Cardiac septum (tissue), 1 donor: ENCODE measurements around the gene NT5C1A. TPM values are rescaled to one million over a fixed set of nuclear protein-coding genes. Genes with fewer than 3 reads are reported as not detected.
A peak's percentile ranks its signal among the peaks of the same experiment; 100 is the strongest.

Experiments used
- DNase-seq: peaks from one replicate; pipeline ENCODE4 v3.0.0-alpha.2; 2020; ENCODE audit warnings: low spot score
- intact Hi-C: fragments of 100-400 bp; cut with DNase I; formaldehyde crosslinking; loops from one replicate; pipeline ENCODE4 v1.14.0; 2022
- total RNA-seq: library from RNA; stranded (reverse); fragmentation: NEBNext Ultra II Directional; extraction: Animal tissue kit (Norgen Biotek cat#: 25700); gene quantifications from one replicate; pipeline ENCODE4 v1.2.1, GENCODE V29; 2021
- donor health status: DM: no; HTN: no; CAD: no.

Gene NT5C1A
- total RNA-seq, 1 donor from 2014 or later = 25.0 TPM

DNA sequence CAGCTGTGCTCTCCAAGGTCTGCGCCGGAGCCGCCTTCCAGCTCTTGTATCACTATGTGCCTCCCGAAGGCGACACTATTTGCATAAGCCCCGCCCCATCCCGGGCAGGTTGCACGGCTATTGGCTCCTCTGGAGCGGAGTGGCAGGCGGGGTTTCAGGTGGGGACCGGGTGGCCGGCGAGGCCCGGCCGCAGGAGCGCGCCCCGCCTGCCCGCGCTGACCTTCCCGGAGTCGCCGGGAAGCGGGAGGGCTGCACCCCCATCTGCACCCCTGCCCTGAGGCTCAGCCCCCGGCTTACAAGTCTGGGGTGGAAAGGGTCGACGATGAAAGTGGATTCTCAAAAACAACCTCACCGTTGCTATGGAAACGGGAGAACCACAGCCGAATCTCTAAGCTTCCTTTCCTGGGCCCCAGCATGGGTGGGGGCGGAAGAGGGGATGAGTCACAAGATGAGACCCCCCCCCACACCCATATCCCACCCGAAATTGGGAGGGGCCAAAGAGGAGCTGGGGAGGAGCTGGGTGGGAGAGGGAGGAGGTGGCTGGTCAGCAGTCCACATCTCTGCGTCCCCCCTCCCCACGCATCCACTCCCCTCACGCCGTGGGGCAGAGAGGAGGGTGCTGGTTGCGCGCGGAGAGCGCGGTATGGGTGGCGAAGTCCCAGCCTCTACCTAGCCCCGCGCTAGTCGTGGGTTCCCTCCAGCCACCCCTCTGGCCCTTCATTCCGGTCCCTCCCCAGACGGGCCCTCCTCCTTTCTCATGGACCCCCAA, 19.7 kb upstream of the NT5C1A start, which contains the start of gene HPCAL4:
TSS of gene HPCAL4 (minus strand) at position 51 of the 769 bp plus-strand sequence. CDS start 6,830 bp downstream, outside the sequence.
- DNase-seq = peak; percentile 90
- intact Hi-C loops = no loop called here

DNA sequence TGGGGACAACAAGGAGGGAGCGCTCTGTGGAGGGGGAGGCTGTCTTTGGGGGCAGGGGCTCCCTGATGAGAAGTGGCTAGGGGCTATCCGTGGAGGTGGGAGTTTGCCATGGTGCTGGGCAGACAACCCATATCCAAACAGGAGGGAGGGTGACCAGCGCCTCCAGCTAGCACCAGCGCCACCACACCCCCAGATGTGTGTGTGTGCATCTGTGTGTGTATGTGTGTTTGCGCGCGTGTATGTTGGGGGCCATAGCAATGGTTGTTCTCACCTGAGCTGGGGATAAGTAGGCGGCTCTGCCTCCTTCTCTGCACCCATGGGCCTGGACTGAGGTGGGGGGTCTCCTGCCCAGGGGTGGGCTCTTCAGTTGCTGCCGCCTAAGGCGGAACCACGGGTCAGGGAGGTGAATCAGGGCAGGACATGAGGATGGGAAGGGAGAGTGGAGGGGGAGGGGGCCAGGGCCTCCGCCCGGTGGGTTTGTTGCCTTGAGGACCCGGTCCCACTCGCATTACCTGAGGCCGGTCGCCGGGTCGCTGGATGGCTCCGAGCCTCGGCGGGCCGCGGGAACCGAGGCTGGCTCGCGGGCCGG, 19.0 kb upstream of the NT5C1A start:
- no peak for DNase-seq
- intact Hi-C loops = no loop called here

DNA sequence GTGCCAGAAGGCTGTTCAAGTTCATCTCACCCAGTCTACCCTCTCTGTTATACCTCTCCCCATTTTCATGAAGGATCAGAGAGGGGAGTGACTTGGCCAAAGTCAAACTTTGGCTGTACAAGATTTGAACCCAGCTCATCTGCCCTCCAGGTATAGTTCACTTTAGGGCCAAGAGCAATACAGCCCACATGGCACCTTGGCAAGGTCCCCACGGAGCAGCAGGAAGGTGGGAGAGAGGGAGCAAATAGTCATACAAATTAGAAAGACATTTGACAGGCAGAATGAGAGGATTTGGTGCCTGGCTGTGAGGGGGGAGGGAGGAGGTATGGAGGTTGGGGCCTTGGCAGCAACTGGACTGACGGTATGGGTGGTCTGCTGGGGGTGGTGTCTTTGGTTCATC, 18.3 kb upstream of the NT5C1A start:
- DNase-seq = no peak
- intact Hi-C loops = no loop called here

DNA sequence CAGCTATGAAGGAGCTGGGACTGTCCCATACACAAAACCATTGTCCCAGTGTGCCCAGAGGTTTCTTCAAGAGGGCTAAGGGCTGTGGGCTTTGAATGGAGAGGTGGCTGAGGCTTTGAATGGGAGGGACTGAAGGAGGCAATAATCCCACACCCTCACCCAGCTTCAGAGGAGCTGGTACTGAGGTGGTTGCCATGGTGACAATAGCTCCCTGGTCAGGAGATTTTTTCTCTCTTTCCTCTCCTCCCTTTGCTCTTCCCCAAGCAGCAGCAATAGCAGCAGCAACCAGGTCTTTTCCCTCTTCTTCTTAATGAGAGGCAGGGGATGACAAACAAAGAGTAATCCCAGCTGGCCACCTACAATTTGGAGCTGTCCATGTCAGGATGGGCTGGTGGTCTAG, 17.7 kb upstream of the NT5C1A start:
- intact Hi-C loops = no loop called here
- no peak for DNase-seq

DNA sequence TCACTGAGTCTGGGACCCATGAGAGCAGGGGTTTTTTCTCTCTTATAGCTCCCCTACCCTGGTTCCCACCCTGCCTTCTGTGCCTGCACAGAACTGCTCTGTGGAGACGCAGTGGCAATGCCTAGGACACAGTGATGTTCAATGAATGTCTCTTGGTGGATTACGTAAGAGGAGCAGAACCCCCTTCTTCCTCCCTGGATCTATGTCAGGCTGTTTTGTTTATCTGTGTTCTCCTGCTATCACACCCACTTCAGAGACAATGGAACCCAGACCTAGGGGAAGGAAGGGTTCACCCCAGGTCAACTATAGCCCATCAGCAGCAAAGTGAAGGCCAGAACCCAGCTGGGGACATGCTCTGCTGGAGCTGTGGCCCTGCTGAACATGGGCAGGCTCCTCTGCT, 17.3 kb upstream of the NT5C1A start:
- intact Hi-C loops = no loop called here
- DNase-seq = no peak

DNA sequence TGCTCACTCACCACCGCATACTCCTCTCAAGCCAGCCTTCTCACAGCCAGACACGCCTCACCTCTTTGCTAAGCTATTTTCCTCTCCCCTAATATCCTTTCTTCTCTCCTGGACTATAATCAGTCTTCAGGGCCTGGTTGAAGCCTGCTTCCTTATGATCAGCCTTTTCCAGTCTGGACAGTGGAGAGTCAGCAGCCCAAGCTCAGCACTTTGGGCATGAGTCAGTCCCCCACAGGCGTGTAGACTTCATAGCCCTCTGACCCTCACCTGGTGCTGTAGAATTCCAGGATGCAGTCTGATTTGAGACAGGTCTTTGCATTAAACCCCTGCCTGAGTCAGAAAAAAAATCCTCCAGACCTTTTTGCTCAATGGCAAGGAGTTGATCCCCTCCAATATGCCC, 16.8 kb upstream of the NT5C1A start:
- intact Hi-C loops = no loop called here
- no peak for DNase-seq

DNA sequence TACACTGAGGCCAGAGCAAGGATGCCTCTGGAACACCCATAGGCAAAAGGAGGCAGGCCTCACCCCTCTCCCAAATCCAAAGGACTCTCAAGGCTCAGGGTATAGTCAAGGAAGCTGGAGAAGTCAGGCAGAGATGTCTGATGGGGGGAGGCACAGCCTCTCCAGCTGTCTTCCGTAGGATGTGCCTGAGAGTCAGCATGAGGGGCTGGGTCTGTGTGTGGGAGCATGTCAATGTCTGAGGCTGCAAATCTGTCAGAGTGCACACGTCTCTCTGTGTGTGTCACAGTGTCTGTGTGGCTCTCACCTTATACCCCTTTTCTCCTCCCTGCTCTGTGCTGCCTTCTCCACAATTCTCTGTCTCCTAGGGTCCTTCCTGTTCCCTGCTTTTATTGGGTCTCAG, 15.3 kb upstream of the NT5C1A start:
- intact Hi-C loops = no loop called here
- DNase-seq = no peak

DNA sequence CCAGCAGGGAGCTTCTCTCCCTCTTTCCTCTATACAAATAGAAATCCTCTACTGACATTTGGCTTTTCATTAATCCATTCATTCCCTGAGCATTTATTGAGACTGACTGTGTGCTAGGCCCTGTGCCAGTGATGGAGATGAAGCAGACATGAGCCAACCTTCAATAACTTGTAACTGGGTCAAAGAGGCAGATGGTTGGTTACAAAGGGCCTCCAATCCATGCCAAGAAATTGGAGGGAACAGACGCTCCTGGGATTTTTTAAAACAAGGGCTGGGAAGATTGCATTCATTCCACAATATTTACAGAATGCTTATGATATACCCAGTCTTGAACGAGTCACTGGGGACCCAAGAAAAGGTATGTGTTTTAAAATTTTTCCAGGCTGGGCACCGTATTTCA, 13.2 kb upstream of the NT5C1A start:
- DNase-seq = no peak
- intact Hi-C loops = no loop called here

DNA sequence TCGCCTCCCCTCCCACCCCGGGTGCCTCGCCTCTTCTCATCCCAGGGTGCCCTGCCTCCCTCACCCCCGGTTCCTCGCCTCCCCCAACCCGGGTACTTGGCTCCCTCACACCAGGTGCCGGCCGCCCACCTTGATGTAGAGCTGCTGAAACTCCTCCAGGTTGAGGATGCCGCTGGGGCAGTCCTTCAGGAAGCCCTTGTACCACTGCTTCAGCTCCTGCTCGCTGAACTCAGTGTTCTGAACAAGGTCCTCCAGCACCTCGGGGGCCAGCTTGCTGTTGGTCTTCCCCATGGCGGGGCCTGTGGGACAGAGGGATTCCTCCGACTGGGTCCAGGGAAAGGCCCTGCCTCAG, 12.4 kb upstream of the NT5C1A start:
- intact Hi-C loops = no loop called here
- no peak for DNase-seq

DNA sequence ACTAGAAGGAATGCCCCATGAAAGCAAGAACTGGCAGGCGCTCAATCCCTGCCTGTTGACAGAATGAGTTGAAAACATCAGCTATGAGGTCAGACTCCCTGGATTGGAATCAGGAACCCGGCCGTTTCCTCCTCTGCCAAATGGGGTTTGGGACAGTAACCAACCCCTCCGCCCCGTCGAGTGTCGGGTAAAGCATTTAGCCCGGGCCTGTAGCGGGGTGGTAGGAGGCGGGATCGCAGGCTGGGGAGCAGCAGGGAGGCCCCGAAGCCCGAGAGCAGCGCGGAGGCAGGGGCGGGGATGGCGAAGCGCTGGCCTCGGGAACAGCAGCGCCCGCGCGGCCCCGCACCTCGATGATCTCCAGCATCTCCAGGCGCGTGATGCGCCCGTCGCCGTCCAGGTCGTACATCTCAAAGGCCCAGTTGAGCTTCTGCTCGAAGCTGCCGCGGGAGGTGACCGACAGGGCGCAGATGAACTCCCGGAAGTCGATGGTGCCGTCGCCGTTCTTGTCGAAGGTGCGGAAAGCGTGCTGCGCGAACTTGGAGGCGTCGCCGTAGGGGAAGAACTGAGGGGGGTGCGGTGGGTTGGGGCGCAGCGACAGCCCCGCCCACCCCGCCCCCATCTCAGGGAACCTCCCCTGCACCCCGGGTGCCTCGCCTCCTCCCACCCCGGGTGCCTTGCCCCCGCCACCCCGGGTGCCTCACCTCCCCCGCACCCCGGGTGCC, 11.8 kb upstream of the NT5C1A start:
- intact Hi-C loops = no loop called here
- DNase-seq = no peak

DNA sequence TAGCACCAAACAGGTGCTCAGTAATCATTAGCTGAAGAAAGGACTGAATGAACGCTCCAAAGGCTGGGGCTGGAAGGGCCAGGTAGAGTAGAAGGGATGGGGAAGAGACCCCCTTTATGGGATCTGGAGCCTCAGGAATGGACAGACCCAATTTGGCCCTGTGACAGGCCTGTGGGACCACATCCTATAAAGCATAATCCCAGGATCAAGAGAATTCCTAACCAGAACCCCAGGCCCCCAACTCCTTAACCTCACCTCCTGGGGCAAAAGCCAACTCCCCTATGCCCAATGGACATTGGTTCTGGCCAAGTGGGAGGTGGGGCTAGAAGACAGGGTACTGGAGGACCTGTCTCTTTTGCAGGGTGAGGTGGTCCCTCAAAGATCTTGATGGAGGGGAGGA, 10.1 kb upstream of the NT5C1A start:
- intact Hi-C loops = no loop called here
- DNase-seq = no peak

DNA sequence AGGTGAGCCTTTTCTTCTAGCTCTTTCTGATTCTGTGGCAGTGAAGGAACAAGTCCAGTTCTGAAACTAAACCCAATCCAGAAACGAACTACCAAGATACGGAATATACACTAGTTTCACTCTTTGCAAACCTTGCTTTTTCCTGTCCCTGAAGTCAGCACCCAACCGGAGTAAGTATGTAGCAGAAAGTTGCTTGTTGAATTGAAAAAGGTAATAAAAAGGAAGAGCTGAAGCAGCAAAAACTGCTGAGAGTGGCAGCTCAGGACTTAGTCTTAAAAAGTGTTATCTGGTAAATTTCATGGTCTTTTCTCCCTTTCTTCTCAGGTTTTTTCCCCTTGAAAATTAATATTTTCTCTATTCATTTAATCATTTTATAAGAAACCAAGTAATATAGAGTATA, 9.4 kb upstream of the NT5C1A start:
- intact Hi-C loops = no loop called here
- no peak for DNase-seq

DNA sequence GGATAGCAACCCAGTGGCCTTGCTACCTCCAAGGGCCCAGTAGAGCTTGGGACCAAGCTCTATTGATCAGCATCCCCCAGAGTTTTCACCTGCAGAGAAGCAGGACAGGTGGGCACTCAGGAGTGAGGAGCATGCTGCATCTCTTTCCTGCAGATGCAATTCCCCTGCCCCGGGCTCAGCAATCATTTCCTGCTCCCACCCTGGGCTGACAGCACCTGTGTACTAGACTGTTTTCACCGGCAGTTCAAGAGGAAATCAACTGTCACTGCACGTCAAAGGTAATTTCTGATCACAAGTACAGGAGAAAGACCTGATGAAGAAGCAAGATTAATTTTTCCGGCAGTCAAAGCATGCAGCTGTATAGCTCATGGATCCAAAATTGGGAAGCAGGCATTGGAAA, 8.8 kb upstream of the NT5C1A start:
- intact Hi-C loops = no loop called here
- DNase-seq = no peak

DNA sequence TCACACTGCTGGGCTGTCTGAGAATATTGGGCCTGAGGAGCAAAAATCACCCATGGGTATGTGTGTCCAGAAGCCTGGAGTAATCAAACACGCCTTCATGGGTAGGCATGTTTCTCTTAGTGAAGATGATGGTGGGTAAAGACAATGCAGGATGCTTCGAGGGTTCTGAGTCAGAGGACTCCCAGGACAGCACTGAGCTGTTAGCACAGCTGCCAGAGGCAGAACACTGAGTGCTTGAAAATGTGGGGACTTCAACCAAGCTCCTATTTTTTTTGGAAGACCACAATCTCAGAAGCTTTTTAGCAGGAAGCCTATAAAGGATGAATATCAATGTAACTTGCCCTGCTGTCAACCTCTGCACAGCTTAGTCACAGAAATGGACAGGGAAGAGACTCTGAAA, 7.9 kb upstream of the NT5C1A start:
- no peak for DNase-seq
- intact Hi-C loops = no loop called here

DNA sequence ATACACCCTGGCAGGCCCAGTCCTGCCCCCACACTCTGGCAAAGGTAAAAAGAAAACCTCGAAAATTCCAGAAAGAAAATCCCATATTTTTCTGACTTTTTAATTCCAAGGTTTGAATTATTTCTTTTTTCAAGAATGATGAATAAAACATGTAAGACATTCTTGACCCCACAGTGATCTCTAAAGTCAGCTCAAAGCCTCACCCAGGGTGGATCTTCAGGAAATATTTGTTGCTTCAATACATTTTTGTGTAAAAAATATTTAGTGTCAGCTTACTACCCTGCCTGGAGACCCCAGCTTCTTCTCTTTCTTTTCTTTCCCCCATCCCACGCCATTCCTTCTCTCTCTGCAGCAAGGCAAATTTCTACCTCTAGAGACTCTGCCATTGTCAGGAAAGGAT, 7.0 kb upstream of the NT5C1A start:
- no peak for DNase-seq
- intact Hi-C loops = no loop called here

DNA sequence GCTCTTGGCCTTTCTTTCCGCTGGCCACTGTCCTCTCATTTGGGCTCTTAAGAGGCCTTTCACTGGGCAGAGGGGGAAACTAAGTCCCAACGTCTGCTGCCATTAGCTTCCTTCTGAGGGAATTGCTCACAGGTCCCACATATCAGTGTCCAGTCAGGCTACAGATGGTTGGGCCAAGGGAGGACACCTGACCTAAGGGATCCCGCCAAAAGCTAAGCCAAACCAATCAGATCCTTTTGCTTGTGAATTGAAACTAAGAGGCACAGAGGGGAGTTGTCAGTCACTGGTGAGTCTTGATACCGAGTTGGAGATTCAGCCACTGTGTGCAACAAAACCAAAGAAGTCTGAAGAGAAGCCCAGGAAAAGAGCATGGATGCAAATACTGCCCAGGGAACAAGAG, 5.7 kb upstream of the NT5C1A start:
- DNase-seq = no peak
- intact Hi-C loops = no loop called here

DNA sequence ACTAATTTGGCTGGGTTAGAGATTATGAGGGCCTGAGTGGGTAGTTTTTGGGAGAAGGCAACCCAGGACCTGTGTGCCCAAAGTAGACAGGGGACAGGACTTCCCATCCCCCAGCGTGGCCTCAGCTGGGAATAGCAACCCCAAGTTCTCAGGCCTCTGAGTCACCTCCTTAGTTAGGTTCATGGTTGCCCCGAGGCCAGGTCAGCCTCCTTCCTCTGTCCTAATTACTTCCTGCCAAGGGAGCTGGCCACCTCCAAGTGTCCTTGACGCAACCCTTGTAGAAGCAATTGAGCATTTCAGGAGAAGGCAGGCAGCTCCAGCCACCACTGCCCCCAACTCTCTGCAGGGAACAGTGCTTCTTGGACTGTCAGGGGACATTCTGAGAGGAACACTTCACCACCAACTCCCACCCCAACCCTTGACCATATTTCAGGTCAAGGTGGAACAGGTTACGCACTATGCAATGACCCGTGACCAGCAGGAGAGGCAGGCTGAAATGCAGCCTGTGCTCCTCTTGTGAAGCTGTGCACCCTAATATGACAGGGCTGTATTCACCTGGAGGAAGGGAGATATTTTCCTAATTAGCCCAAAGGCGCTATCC, 5.1 kb upstream of the NT5C1A start:
- DNase-seq = no peak
- intact Hi-C loops = no loop called here

DNA sequence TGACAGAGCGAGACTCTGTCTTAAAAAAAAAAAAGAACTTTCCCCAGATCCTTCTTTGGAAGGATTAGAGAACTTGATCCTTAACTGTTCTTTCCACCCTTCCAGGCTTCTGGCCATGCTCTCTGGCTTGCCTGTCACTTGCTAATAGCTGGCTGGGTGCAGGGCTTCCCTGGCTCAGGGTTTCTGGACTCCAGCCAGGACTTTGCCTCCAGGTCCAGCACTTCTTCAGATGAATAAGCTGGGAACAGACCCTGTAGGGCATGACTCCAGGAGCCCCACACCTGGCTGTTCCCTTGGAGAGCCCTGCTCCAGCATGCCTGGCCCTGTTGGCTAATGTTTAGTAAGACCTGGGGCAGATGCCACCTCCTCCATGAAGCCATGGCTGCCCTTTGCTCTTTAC, 3.3 kb upstream of the NT5C1A start:
- no peak for DNase-seq
- intact Hi-C loops = no loop called here

DNA sequence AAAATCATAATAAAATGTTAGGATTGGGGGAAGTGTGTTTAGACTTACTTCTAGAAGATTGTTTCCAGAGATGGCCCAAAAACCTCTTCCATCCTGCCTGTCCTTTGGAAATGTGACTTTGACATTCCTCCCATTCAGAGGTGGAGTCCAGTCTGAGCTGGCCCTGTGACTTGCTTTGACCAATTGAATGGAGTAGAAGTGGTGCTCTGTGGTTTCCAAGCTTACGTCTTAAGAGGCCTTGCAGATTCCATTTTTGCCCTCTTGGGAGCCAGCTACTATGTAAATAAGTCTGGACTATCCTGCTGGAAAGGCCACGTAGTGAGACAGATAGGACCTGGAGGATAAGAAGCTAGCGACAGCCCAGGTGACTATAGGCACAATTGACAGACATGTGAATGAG, 1.3 kb upstream of the NT5C1A start:
- no peak for DNase-seq
- intact Hi-C loops = no loop called here

DNA sequence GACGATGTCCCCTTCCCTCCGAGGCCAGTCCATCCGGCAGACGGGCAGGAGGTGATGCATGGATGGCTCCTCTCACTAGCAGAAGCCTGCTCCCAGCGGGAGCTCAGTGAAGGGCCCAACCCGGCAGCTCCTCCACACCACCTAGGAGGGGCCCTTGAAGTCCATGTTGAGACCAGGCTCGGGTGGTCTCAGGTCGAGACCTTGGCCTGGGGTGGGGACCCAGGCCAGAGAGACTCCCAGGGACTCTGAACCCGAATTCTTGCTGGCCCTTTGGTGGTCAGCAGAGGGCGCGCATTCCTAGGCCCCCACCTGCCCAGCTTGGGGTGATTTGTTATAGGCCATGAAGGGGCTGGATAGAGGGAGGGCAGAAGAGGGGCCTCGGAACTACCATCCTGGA, 642 bp upstream of the NT5C1A start:
- intact Hi-C loops = no loop called here
- DNase-seq = no peak

DNA sequence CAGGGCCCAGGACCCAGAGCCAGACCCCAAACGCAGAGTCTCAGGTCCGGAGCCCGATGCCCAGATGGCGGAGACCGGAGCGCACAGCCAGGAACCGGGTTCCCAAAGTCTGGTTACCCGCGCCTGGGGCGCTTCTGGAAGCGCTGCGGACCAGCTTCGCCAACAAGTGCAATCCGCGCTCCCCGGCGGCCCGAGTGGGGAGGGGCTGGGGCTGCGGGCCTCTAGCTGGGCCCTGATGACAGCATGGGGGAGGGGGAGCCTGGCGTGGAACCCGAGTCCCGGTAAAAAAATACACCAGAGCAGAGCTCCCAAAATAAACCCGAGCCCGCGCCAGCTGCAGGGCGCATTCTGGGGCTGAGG, 494 bp downstream of the NT5C1A start:
- DNase-seq = peak; percentile 86
- intact Hi-C loops = no loop called here
